ENCODE data around the gene FMR1NB. TPM values are rescaled to one million over a fixed set of nuclear protein-coding genes. Genes with fewer than 3 reads are reported as not detected.

Gene FMR1NB
- total and polyA plus RNA-seq, 2 of the 8 experiments (the other 6 are each of a cell fraction or from before 2014, with no cell fraction given), result not detected

DNA sequence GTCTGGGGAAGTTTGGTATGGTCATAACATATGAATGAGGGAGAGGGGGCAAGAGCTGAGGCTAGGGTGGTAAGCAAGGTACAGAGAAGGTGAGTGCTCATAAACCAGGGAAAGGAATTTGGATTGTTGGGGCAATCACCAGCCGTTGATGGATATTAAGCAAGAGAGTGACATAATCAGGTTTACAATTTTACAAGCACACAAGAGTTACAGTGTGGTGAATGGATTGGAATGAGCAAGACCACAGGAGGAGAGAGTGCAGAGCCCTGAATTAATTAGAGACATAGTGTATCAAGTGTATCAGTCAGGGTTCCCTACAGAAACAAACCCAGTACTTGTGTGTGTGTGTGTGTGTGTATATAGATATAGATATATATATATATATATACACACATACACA lies 18.7 kb upstream of the FMR1NB start:
- no peak overlapping the region for H3K4me3 ChIP-seq (ENCODE audit: extremely low read depth in 1 of 4, insufficient read depth in 2 of 4, low read depth in 3 of 4, low read length in 4 of 4)
- no peak overlapping the region for H3K23ac ChIP-seq (ENCODE audit: insufficient read length)
- H3K4ac ChIP-seq (replicated peaks; ENCODE audit: insufficient read length, low read depth, low read length), result no peak overlapping the region
- FAIRE-seq (no peak), DNase-seq (ENCODE audit: low read depth in 1 of 2, low spot score in 2 of 2) (no peak)
- no peak overlapping the region for H3K9ac ChIP-seq (replicated peaks in 1 of 4; ENCODE audit: extremely low read depth in 1 of 4, low read depth in 3 of 4, low read length in 3 of 4)
- 83% methylated on average over 1 of the region's 1 CpG; no CpG with 5 or more reads in 1 of the 2 experiments for WGBS, 2 experiments (ENCODE audit: extremely low coverage in 1 of 2, insufficient coverage in 1 of 2, insufficient read length in 1 of 2, insufficient replicate concordance in 2 of 2, low coverage in 1 of 2, low lambda C conversion rate in 2 of 2, missing lambda C conversion rate in 1 of 2)
- no peaks in the 10 kb centered on the region for H3K36me3 ChIP-seq (ENCODE audit: control insufficient read depth in 2 of 4, insufficient read depth in 4 of 4, low read length in 3 of 4)
- H3K79me1 ChIP-seq (ENCODE audit: low read depth, low read length), result no peaks in the 10 kb centered on the region
- H3K4me1 ChIP-seq (replicated peaks in 1 of 4; ENCODE audit: control insufficient read depth in 3 of 4, insufficient read depth in 4 of 4, low read length in 3 of 4), result no peaks in the 10 kb centered on the region
- no peaks in the 10 kb centered on the region for H3K9me3 ChIP-seq (ENCODE audit: insufficient read depth in 2 of 2, low read depth in 1 of 2, low read length in 1 of 2)
- TF ChIP-seq SIN3A (conservative IDR thresholded peaks at IDR 0.05 in 1 of 2, IDR thresholded peaks at IDR 0.05 in 1 of 2; ENCODE audit: low read depth in 1 of 2, low read length in 2 of 2), result no peak
- no peak for TF ChIP-seq KDM5A (IDR thresholded peaks at IDR 0.05; ENCODE audit: low read length)
- TF ChIP-seq RAD21 (IDR thresholded peaks at IDR 0.05 in 1 of 2, conservative IDR thresholded peaks at IDR 0.05 in 1 of 2; ENCODE audit: low read depth in 2 of 2, low read length in 2 of 2), result no peak
- no peak for TF ChIP-seq GABPA (IDR thresholded peaks at IDR 0.05; ENCODE audit: borderline replicate concordance, insufficient read depth, low read length)
- TF ChIP-seq POU5F1 (IDR thresholded peaks at IDR 0.05; ENCODE audit: low read depth, low read length), result no peak
- no peak for TF ChIP-seq SIRT6 (IDR thresholded peaks at IDR 0.05; ENCODE audit: low read length)
- no peak for TF ChIP-seq RNF2 (IDR thresholded peaks at IDR 0.05; ENCODE audit: borderline replicate concordance, low read depth, low read length, missing control alignments, poor library complexity, severe bottlenecking)
- TF ChIP-seq SAP30 (IDR thresholded peaks at IDR 0.05; ENCODE audit: insufficient read depth, insufficient replicate concordance, low read length), result no peak
- TF ChIP-seq RBBP5 (IDR thresholded peaks at IDR 0.05; ENCODE audit: borderline replicate concordance, low read depth, low read length), result no peak
- TF ChIP-seq YY1 (IDR thresholded peaks at IDR 0.05; ENCODE audit: low read depth, low read length), result no peak
- H3K56ac ChIP-seq (replicated peaks; ENCODE audit: insufficient read length, low read depth, low read length), result no peak overlapping the region
- no peak overlapping the region for H4K5ac ChIP-seq (ENCODE audit: insufficient read length, low read depth, low read length)
- no peak overlapping the region for H2BK12ac ChIP-seq (ENCODE audit: low read depth, low read length)
- no peak overlapping the region for H2BK5ac ChIP-seq (ENCODE audit: low read depth, low read length)
- CTCF ChIA-PET (ENCODE audit: partially characterized antibody), result no interaction called here
- H3K18ac ChIP-seq (ENCODE audit: extremely low read depth, low read length), result no peak overlapping the region
- POLR2A ChIA-PET (ENCODE audit: partially characterized antibody), result no interaction called here
- no peak overlapping the region for H2AFZ ChIP-seq (ENCODE audit: low read length)
- no peak overlapping the region for H4K8ac ChIP-seq (ENCODE audit: extremely low read depth, insufficient read depth, low read length)
- H2BK20ac ChIP-seq (ENCODE audit: low read length), result no peak overlapping the region
- no peak overlapping the region for H2BK120ac ChIP-seq (replicated peaks; ENCODE audit: low read depth, low read length)
- H3K4me2 ChIP-seq (ENCODE audit: insufficient read depth in 1 of 2, low read depth in 2 of 2, low read length in 2 of 2), result no peak overlapping the region
- no peak overlapping the region for H2BK15ac ChIP-seq (ENCODE audit: low read length)
- H3K14ac ChIP-seq (ENCODE audit: insufficient read length), result no peak overlapping the region
- H4K20me1 ChIP-seq (replicated peaks in 1 of 2; ENCODE audit: control insufficient read depth in 1 of 2, insufficient read depth in 2 of 2, low read length in 2 of 2), result no peaks in the 10 kb centered on the region
- H3K27me3 ChIP-seq (replicated peaks in 1 of 4; ENCODE audit: control insufficient read depth in 3 of 4, extremely low read depth in 1 of 4, insufficient read depth in 3 of 4, low read length in 3 of 4), result no peaks in the 10 kb centered on the region
- H3K23me2 ChIP-seq (ENCODE audit: low read depth, low read length), result no peaks in the 10 kb centered on the region
- H3K27ac ChIP-seq (ENCODE audit: low read depth, low read length), result no peak overlapping the region
- H2AK5ac ChIP-seq (ENCODE audit: low read depth, low read length), result no peak overlapping the region
- no peak overlapping the region for H4K91ac ChIP-seq (replicated peaks; ENCODE audit: insufficient read length, low read length)
- H3K79me2 ChIP-seq (ENCODE audit: control insufficient read depth in 1 of 2, insufficient read depth in 2 of 2, low read length in 2 of 2), result no peaks in the 10 kb centered on the region
